ENCODE data around the gene VN1R5. TPM values are rescaled to one million over a fixed set of nuclear protein-coding genes. Genes with fewer than 3 reads are reported as not detected.

Gene VN1R5
- total and polyA plus RNA-seq, 9 of the 15 experiments (the other 6 are each of a cell fraction or from before 2014, with no cell fraction given) = not detected

- Histone ChIP-seq H4K20me1 (replicated peaks; ENCODE audit: control insufficient read depth, insufficient read depth, low read length) (no peaks in the 10 kb centered on the region), H3K9me1 (ENCODE audit: control insufficient read depth, insufficient read depth, low read length) (no peaks in the 10 kb centered on the region), H3K4me3 (no peak overlapping the region), H3K27me3 (ENCODE audit: control insufficient read depth in 2 of 2, insufficient read depth in 2 of 2, low read length in 2 of 2) (no peaks in the 10 kb centered on the region), H2AFZ (ENCODE audit: low read depth, low read length) (no peak overlapping the region), H3K9me3 (replicated peaks; ENCODE audit: control insufficient read depth, insufficient read depth, low read depth, low read length) (no peaks in the 10 kb centered on the region), H3K27ac (ENCODE audit: extremely low read depth, low read depth, low read length) (peak overlapping the region; percentile 59), H3K79me2 (ENCODE audit: control insufficient read depth, insufficient read depth, low read length) (no peaks in the 10 kb centered on the region), H3K36me3 (ENCODE audit: control insufficient read depth, insufficient read depth, low read length) (peaks cover 45% of the 10 kb centered on the region; the same call in 2 of the 3 replicates), H3K4me1 (replicated peaks in 1 of 2; ENCODE audit: control insufficient read depth in 2 of 2, insufficient read depth in 2 of 2, low read length in 2 of 2) (peaks cover 16 to 26% of the 10 kb centered on the region in 2 experiments), H3K4me2 (ENCODE audit: insufficient read depth, low read length) (peak overlapping the region; percentile 34), H3K9ac (ENCODE audit: insufficient read depth in 1 of 2, low read depth in 2 of 2, low read length in 2 of 2) (peak overlapping the region in 1 of 2 experiments; percentile 73; a peak in 2 of 4 replicates)
- BruUV-seq (replicated peaks) = no TSS peak
- intact Hi-C loops (cut with micrococcal nuclease) (no loop called here), in situ Hi-C loops (cut with MboI) (no loop called here)
- DNase-seq (ENCODE audit: extremely low read depth in 1 of 4, low spot score in 3 of 4) (peak in 2 of 4 experiments; percentile 24 to 28), FAIRE-seq (no peak), ATAC-seq (peak; percentile 37)
- POLR2A ChIA-PET = interaction anchor here (0.6 to 1.1 kb wide), 3 partner anchors 20 to 33 kb away, joined by 3 read pairs; no protein-coding TSS in a partner anchor
- CTCF ChIA-PET (ENCODE audit: low intra/inter-chr PET ratio) = no interaction called here
- WGBS (ENCODE audit: insufficient coverage, low coverage, missing lambda C conversion rate) = 32% methylated on average over 9 of the region's 9 CpGs
- TF ChIP-seq DMBX1 (CRISPR knock-in tag; IDR thresholded peaks at IDR 0.05; ENCODE audit: borderline replicate concordance) (no peak), TBL1XR1 (IDR thresholded peaks at IDR 0.05; ENCODE audit: low read length in 2 of 2) (no peak), CGGBP1 (CRISPR knock-in tag; IDR thresholded peaks at IDR 0.05) (no peak), PML (IDR thresholded peaks at IDR 0.05; ENCODE audit: low read length) (no peak), ETV1 (tag; conservative IDR thresholded peaks at IDR 0.05; ENCODE audit: low read depth) (no peak), ZNF316 (IDR thresholded peaks at IDR 0.05) (peak; percentile 92), PTBP1 (IDR thresholded peaks at IDR 0.05; ENCODE audit: low read depth, low read length) (no peak), MAZ (CRISPR knock-in tag; conservative IDR thresholded peaks at IDR 0.05 in 1 of 2, IDR thresholded peaks at IDR 0.05 in 1 of 2) (peak in 1 of 2 experiments; percentile 39; a peak in 1 of 4 replicates), KHSRP (IDR thresholded peaks at IDR 0.05) (no peak), ZNF445 (CRISPR knock-in tag; IDR thresholded peaks at IDR 0.05; ENCODE audit: low read depth) (no peak), LCOR (CRISPR knock-in tag; IDR thresholded peaks at IDR 0.05) (peak; percentile 36; the same call in 1 of the 2 replicates), CBFA2T3 (IDR thresholded peaks at IDR 0.05) (0 out of 2 replicates have a peak, but pooled peaks have one; percentile 12), HOXB6 (CRISPR knock-in tag; IDR thresholded peaks at IDR 0.05; ENCODE audit: borderline replicate concordance) (no peak), MAFG (tag; conservative IDR thresholded peaks at IDR 0.05) (peak; percentile 63), SMARCA4 (IDR thresholded peaks at IDR 0.05) (no peak), ZFP91 (CRISPR knock-in tag; IDR thresholded peaks at IDR 0.05) (no peak), POLR2AphosphoS5 (IDR thresholded peaks at IDR 0.05; ENCODE audit: control insufficient read depth, insufficient read depth, low read depth, low read length) (peak; percentile 24; the same call in 1 of the 2 replicates)
Observed at GRCh38 chr1:247297263-247298123, 41.6 kb downstream of the VN1R5 start.

Data from K562 (cell line).